WI38 (cell line): ENCODE measurements around the gene CEP135.

Experiments used
- H3K4me3 ChIP-seq: 2 replicates; pipeline ENCODE4 v1.5.1; 2011; ENCODE audit warnings: low read depth, mild to moderate bottlenecking, control low read depth, low read length
- TF ChIP-seq, protein P1 (sequence below): IDR thresholded peaks from 2 replicates; pipeline ENCODE4 v1.5.1; 2012; ENCODE audit warnings: low read depth, mild to moderate bottlenecking, control low read depth, low read length

CEP135 gene

DNA sequence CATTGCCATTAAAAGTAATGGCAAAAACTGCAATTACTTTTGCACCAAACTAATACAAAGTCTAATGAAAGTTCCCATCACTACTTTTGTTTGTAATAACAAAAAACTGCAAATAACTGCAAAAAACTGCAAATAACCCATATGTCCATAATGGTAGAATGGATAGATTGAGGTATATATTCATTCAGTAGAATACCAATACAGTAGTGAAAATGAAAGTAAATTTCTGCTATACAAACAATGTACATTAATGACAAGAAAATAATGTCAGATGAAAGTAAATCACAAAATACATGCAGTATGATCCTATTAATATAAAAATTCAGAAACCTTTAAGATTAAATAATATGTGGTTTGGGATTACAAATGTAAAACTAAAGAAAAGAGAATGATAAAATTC, 41.3 kb upstream of the CEP135 start:
- H3K4me3 ChIP-seq, result no peak overlapping the region
- TF ChIP-seq, protein P1, sequence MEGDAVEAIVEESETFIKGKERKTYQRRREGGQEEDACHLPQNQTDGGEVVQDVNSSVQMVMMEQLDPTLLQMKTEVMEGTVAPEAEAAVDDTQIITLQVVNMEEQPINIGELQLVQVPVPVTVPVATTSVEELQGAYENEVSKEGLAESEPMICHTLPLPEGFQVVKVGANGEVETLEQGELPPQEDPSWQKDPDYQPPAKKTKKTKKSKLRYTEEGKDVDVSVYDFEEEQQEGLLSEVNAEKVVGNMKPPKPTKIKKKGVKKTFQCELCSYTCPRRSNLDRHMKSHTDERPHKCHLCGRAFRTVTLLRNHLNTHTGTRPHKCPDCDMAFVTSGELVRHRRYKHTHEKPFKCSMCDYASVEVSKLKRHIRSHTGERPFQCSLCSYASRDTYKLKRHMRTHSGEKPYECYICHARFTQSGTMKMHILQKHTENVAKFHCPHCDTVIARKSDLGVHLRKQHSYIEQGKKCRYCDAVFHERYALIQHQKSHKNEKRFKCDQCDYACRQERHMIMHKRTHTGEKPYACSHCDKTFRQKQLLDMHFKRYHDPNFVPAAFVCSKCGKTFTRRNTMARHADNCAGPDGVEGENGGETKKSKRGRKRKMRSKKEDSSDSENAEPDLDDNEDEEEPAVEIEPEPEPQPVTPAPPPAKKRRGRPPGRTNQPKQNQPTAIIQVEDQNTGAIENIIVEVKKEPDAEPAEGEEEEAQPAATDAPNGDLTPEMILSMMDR, result no peak

DNA sequence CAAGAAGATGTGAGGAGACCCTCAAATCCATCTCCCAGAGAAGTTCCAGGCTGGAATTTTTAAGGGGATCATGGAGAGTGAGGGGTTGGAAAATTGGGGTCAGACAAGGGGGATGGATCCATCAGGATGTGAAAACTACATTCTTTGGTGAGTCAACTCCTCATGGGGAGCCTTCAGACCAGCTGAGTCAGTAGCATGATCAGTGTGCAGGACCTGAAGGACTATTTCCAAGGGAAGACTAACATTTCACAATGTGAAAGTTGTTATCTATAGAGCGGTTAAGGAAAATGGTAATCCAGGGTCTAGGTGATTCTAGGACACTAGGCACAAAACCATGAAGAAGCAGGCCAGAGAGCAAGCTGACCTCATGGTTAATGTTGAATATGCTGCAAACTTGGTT, 38.6 kb upstream of the CEP135 start:
- TF ChIP-seq, protein P1, result no peak
- H3K4me3 ChIP-seq, result no peak overlapping the region

DNA sequence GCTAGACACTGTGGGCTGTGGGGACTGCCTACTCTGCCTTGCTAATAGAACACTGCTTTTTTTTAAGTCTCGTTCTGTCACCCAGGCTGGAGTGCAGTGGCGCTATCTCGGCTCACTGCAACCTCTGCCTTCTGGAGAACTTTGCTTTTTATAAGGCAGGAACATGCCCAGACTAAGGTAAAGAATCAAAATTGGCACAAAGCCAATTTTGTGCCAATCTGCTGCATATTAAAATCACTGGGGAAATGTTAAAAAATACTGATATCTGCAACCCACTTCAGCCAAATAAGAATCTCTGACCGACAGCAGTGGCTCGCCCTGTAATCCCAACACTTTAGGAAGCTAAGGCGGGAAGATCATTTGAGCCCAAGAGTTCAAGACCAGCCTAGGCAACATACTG, 36.5 kb upstream of the CEP135 start:
- TF ChIP-seq, protein P1, result no peak
- H3K4me3 ChIP-seq, result no peak overlapping the region

DNA sequence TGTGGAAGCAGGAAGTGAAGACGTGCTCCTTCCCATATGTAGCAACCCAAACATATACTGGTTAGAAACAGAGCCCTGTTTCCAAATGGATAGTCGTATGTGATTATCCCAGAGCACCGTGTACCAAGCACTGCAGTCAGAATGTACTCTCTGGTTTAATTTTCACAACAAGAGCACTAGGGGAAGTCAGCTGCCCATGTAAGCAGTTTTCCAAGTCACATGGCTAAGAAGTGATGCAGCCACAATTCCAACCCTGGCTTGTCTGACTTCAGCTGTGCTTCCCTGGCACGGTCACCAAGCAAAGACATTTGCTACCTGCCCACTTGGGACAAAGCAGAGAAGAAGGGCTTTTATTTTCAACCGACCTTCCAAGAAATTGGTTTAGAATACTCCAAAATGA, 28.2 kb upstream of the CEP135 start:
- TF ChIP-seq, protein P1, result no peak
- no peak overlapping the region for H3K4me3 ChIP-seq

DNA sequence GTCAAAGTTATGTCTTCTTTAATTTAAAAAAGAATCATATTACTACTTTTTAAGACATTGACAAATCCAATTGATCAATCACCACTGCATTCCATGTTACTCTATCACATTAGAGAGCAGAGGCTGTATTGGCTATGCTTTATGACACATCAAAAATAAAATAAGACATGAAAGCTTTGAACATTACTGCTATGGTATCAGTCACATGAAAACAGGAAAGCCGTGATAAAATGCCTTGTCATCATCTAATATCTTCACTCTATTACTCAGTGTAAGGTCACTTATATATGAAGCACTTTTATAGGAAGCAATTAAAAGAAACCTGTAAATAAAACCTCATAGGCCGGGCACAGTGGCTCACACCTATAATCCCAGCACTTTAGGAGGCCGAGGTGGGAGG, 27.7 kb upstream of the CEP135 start:
- H3K4me3 ChIP-seq, result no peak overlapping the region
- TF ChIP-seq, protein P1, result no peak

DNA sequence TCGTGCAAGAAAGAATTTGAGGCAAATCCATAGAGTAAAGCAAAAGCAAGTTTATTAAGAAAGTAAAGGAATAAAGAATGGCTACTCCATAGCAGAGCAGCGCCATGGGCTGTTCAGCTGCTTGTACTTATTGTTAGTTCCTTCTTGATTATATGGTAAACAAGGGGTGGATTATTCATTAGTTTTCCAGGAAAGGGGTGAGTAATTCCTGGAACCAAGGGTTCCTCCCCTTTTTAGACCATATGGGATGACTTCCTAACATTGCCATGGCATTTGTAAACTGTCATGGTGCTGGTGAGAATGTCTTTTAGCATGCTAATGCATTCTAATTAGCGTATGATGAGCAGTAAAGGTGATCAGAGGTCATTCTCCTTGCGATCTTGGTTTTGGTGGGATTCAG, 23.5 kb upstream of the CEP135 start:
- TF ChIP-seq, protein P1, result no peak
- no peak overlapping the region for H3K4me3 ChIP-seq

DNA sequence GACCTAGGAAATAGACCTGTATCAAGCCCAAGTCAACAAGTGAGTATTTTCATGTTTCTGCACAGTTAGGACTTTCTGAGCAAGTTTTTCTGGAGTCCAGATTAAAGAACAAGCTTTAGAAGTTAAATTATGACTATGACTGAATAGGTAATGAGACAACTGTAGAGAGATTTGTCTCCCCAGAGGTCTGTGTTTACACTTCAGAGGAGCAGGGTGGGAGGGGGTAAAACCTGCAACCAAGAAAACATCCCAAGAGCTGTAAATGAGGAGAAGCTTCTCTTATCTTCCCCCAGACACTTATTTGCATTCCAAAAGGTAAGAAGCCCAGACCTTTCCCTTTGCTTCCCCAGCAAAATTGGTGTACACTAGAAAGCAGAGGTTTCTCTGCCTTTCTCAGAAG, 22.1 kb upstream of the CEP135 start:
- TF ChIP-seq, protein P1, result no peak
- no peak overlapping the region for H3K4me3 ChIP-seq
